Heart left ventricle (tissue), 13 donors: ENCODE measurements around the gene FBXO38.

Experiments used
- POLR2A ChIP-seq, 2 donors: fragments of 450-650 bp; IDR thresholded peaks; one replicate each; pipeline ENCODE4 v1.6.1; 2017; ENCODE audit warnings: antibody characterized with exemption in 2 of 2, mild to moderate bottlenecking in 2 of 2, moderate library complexity in 2 of 2
- TF ChIP-seq, protein P1 (sequence below), 12 donors: fragments of 200-600 bp; sonication (generic) in 4 of 12; IDR thresholded peaks; one replicate each; pipeline versions ENCODE4 v1.5.0 to v1.8.0; 2018 to 2022; ENCODE audit warnings: antibody characterized with exemption in 12 of 12, mild to moderate bottlenecking in 5 of 12
- donor health status: ischemic (EF 13 %, LVEDD 7.1; RV severe dilation, severe dysfunction).
- donor health status: DM: no; HTN: yes; CAD: no.
- donor health status: DM: no; HTN: no; CAD: no.
- donor health status: ischemic (EF 25% LVEDD 6.9; RV normal size, moderate dysfunction).
- donor health status: ischemic (EF 25% LVEDD 5.7; RV mildly dilated, moderate dysfunction).
- donor health status: ischemic (EF 35%, LVEDD 5.7; RV mildly dilated, moderate dysfunction).
- donor health status: nonischemic (EF 11% LVEDD 7.7; RV severe dilation, severe dysfunction).
- donor health status: DM: yes; HTN: yes; CAD: no.
- donor health status: PGD.
- donor health status: ischemic (EF 29% LVEDD 5.4; RV normal size, mild dysfunction).
- donor health status: nonischemic (EF 23%, LVEDD 6.1; RV moderate dilation, normal function).

DNA sequence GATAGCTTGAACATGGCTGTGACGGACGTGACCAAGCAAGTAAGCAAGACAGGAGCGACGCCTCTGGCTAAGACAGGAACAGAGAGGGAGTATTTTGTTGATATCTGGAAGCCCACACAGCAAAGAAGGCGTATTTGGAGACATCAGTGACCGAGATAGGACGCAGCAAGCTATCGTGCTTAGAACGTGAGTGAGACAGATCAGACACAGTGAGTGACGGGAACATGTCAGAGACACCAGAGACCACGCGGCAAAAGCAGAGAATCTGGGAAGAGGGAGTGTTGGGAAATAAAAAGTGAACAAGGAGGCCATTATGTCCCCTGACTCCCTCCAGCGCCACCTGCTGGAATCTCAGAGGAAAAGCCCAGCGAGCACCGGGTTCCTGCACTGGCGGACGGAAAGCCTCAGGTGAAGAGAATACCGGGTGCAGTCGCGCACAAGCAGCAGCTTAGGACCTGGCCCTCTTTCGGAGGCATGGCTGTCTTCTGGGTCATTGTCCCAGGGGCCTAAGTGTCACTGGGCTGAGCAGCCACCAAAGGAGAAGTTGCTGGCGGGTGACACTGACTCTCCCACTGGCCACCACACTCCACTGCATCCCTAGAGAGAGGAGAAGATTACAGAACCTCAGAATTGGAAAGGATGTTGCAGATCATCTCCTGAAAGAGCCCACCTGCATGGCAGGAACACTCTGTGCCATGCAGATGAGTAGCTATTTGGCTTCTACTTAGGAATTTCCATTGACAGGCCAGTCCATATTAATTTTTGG is 99.1 kb downstream of the FBXO38 start:
- no peak for TF ChIP-seq POLR2A (IDR thresholded peaks at IDR 0.05)
- TF ChIP-seq, protein P1, sequence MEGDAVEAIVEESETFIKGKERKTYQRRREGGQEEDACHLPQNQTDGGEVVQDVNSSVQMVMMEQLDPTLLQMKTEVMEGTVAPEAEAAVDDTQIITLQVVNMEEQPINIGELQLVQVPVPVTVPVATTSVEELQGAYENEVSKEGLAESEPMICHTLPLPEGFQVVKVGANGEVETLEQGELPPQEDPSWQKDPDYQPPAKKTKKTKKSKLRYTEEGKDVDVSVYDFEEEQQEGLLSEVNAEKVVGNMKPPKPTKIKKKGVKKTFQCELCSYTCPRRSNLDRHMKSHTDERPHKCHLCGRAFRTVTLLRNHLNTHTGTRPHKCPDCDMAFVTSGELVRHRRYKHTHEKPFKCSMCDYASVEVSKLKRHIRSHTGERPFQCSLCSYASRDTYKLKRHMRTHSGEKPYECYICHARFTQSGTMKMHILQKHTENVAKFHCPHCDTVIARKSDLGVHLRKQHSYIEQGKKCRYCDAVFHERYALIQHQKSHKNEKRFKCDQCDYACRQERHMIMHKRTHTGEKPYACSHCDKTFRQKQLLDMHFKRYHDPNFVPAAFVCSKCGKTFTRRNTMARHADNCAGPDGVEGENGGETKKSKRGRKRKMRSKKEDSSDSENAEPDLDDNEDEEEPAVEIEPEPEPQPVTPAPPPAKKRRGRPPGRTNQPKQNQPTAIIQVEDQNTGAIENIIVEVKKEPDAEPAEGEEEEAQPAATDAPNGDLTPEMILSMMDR (IDR thresholded peaks at IDR 0.05) = peak; percentile 37 to 70 (median 56)
